ENCODE data around the gene CHCHD3.

DNA sequence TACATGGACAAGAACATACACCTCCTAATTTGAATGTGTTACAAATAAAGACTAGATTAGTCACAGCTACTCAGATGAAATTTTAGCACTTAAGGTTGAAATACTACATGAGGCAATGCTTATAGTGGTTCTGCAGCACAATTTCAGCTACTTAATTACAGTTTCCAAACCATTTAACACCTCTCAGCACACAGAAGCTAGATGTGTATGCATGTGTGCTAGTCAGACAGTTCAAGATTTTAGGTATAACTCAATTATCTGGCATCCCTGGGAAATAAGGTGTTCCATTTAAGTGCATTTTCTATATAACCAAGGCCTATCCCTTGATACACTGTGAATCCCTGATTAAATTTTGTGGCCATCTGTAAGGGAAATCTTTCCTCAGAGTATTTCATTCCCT, 141.8 kb downstream of the CHCHD3 start:
- TF ChIP-seq, protein P1, sequence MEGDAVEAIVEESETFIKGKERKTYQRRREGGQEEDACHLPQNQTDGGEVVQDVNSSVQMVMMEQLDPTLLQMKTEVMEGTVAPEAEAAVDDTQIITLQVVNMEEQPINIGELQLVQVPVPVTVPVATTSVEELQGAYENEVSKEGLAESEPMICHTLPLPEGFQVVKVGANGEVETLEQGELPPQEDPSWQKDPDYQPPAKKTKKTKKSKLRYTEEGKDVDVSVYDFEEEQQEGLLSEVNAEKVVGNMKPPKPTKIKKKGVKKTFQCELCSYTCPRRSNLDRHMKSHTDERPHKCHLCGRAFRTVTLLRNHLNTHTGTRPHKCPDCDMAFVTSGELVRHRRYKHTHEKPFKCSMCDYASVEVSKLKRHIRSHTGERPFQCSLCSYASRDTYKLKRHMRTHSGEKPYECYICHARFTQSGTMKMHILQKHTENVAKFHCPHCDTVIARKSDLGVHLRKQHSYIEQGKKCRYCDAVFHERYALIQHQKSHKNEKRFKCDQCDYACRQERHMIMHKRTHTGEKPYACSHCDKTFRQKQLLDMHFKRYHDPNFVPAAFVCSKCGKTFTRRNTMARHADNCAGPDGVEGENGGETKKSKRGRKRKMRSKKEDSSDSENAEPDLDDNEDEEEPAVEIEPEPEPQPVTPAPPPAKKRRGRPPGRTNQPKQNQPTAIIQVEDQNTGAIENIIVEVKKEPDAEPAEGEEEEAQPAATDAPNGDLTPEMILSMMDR (IDR thresholded peaks at IDR 0.05), result no peak
- no peak for TF ChIP-seq POLR2A (IDR thresholded peaks at IDR 0.05)
- no peak for TF ChIP-seq EP300 (IDR thresholded peaks at IDR 0.05)
